K562 treated with DMSO at 1 percent for 24 hours (cell line): ENCODE results near the gene AADAC. TPM values are rescaled to one million over a fixed set of nuclear protein-coding genes. Genes with fewer than 3 reads are reported as not detected.

Source experiments
- total RNA-seq: library from RNA; unstranded; fragments of 300-600 nt; gene quantifications from 2 replicates; pipeline ENCODE4 v1.2.3, GENCODE V29; 2022; ENCODE audit warnings: low read depth; ENCODE audit not compliant: insufficient read depth

Gene AADAC, protein sequence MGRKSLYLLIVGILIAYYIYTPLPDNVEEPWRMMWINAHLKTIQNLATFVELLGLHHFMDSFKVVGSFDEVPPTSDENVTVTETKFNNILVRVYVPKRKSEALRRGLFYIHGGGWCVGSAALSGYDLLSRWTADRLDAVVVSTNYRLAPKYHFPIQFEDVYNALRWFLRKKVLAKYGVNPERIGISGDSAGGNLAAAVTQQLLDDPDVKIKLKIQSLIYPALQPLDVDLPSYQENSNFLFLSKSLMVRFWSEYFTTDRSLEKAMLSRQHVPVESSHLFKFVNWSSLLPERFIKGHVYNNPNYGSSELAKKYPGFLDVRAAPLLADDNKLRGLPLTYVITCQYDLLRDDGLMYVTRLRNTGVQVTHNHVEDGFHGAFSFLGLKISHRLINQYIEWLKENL
- not detected in 2 replicates for total RNA-seq

DNA sequence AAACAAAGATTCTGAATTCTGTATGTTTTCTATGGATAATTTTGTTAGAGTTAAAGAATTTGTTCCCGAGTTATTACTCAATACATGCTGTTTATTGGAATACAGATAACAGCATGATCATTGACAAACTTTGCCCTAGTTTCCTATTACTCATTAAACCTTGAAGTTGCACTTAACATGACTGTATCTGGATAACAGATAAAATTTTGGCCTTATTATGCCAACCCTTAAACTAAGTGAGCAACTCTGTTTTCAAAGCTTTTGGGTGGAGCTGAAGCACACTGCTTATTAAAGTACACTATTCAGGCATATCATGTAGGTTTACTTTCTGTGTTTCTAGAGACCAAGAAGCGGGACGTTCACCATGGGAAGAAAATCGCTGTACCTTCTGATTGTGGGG lies at the start of gene AADAC:
AADAC (plus strand) TSS at position 318 of the 400 bp plus-strand sequence; CDS start at position 365, 47 bp downstream.

DNA sequence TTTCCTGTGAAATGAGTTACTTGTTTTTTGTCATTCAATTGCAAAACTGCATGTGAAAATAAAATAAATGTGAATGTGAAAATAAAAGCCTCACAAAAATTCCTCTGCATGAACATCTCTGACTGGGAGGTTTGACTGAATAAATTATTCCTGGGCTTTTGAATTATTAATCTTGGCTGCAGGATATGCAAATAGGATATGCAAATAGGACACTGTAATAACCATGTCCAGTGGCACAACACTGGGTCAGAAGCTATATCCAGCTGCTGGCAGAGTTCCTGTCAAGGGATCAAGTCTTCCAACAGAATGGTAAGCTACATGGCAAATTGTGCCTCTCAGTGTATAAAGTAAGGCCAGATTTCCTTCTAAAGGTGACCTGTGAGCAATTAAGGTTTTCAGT lies 59.5 kb downstream of the AADAC start, which contains the start of gene SUCNR1:
SUCNR1 (plus strand) TSS at position 246 of the 400 bp plus-strand sequence. CDS start 6,250 bp downstream, outside the sequence.

Other genes starting within 250 kb of the AADAC start
- gene AADACL2, start 80.2 kb upstream of the AADAC start, total RNA-seq, result not detected in 2 replicates
- 0.24 and 0.50 TPM in 2 replicates for gene SUCNR1, start 59.5 kb downstream of the AADAC start, total RNA-seq